ENCODE results near the gene NAA11.

NAA11 gene

GRCh38 chr4:79325864-79326328 lies at the start of gene NAA11:
NAA11 (minus strand) TSS chr4:79326061; CDS start chr4:79325877, 184 bp downstream.
- Histone ChIP-seq H3K9ac (ENCODE audit: low read depth, low read length) (no peak within 1 kb of the TSS), H3K9me3 (ENCODE audit: insufficient read depth, low read length, severe bottlenecking) (no peaks in the 10 kb centered on the region), H3K36me3 (ENCODE audit: insufficient read depth, low read length) (no peaks in the 10 kb centered on the region), H3K27me3 (ENCODE audit: insufficient read depth, low read length, poor library complexity) (no peaks in the 10 kb centered on the region), H4K20me1 (ENCODE audit: insufficient read depth, low read length) (no peaks in the 10 kb centered on the region), H3K4me2 (ENCODE audit: insufficient read depth, low read length) (no peak within 1 kb of the TSS), H2AFZ (ENCODE audit: low read depth, low read length) (peak within 1 kb of the TSS; percentile 22; the same call in 1 of the 2 replicates), H3K79me2 (ENCODE audit: insufficient read depth, low read length) (no peaks in the 10 kb centered on the region), H3K27ac (ENCODE audit: low read length) (no peak within 1 kb of the TSS), H3K4me3 (ENCODE audit: low read depth in 1 of 2, low read length in 2 of 2) (no peak within 1 kb of the TSS), H3K4me1 (ENCODE audit: insufficient read depth, low read length) (peaks cover 7% of the 10 kb centered on the region)
- TF ChIP-seq CTCF (IDR thresholded peaks at IDR 0.05; ENCODE audit: borderline replicate concordance, extremely low read depth, low read length, poor library complexity, severe bottlenecking) (no peak), EZH2 (IDR thresholded peaks at IDR 0.05; ENCODE audit: borderline replicate concordance, low read depth, low read length, severe bottlenecking) (no peak)
- ATAC-seq (ENCODE audit: insufficient read depth, low read depth) (no peak), DNase-seq (no peak)

GRCh38 chr4:79370026-79370425 lies 44.2 kb upstream of the NAA11 start:
- DNase-seq (no peak), ATAC-seq (ENCODE audit: insufficient read depth, low read depth) (no peak)
- Histone ChIP-seq H3K4me1 (ENCODE audit: insufficient read depth, low read length) (no peaks in the 10 kb centered on the region), H2AFZ (ENCODE audit: low read depth, low read length) (no peak overlapping the region), H3K36me3 (ENCODE audit: insufficient read depth, low read length) (no peaks in the 10 kb centered on the region), H3K4me3 (ENCODE audit: low read depth in 1 of 2, low read length in 2 of 2) (no peak overlapping the region), H3K9ac (ENCODE audit: low read depth, low read length) (no peak overlapping the region), H4K20me1 (ENCODE audit: insufficient read depth, low read length) (no peaks in the 10 kb centered on the region), H3K27me3 (ENCODE audit: insufficient read depth, low read length, poor library complexity) (no peaks in the 10 kb centered on the region), H3K4me2 (ENCODE audit: insufficient read depth, low read length) (no peak overlapping the region), H3K9me3 (ENCODE audit: insufficient read depth, low read length, severe bottlenecking) (no peaks in the 10 kb centered on the region), H3K79me2 (ENCODE audit: insufficient read depth, low read length) (no peaks in the 10 kb centered on the region), H3K27ac (ENCODE audit: low read length) (no peak overlapping the region)
- TF ChIP-seq CTCF (IDR thresholded peaks at IDR 0.05; ENCODE audit: borderline replicate concordance, extremely low read depth, low read length, poor library complexity, severe bottlenecking) (no peak), EZH2 (IDR thresholded peaks at IDR 0.05; ENCODE audit: borderline replicate concordance, low read depth, low read length, severe bottlenecking) (no peak)

GRCh38 chr4:79367096-79367495 lies 41.2 kb upstream of the NAA11 start:
- no peak for DNase-seq
- Histone ChIP-seq H3K27ac (ENCODE audit: low read length) (no peak overlapping the region), H3K4me2 (ENCODE audit: insufficient read depth, low read length) (no peak overlapping the region), H4K20me1 (ENCODE audit: insufficient read depth, low read length) (no peaks in the 10 kb centered on the region), H3K79me2 (ENCODE audit: insufficient read depth, low read length) (no peaks in the 10 kb centered on the region), H3K9me3 (ENCODE audit: insufficient read depth, low read length, severe bottlenecking) (no peaks in the 10 kb centered on the region), H3K4me3 (ENCODE audit: low read depth in 1 of 2, low read length in 2 of 2) (no peak overlapping the region), H3K4me1 (ENCODE audit: insufficient read depth, low read length) (no peaks in the 10 kb centered on the region), H3K36me3 (ENCODE audit: insufficient read depth, low read length) (no peaks in the 10 kb centered on the region), H3K9ac (ENCODE audit: low read depth, low read length) (no peak overlapping the region), H3K27me3 (ENCODE audit: insufficient read depth, low read length, poor library complexity) (no peaks in the 10 kb centered on the region), H2AFZ (ENCODE audit: low read depth, low read length) (no peak overlapping the region)
- no peak for ATAC-seq (ENCODE audit: insufficient read depth, low read depth)
- TF ChIP-seq CTCF (IDR thresholded peaks at IDR 0.05; ENCODE audit: borderline replicate concordance, extremely low read depth, low read length, poor library complexity, severe bottlenecking) = no peak
- TF ChIP-seq EZH2 (IDR thresholded peaks at IDR 0.05; ENCODE audit: borderline replicate concordance, low read depth, low read length, severe bottlenecking) = no peak

GRCh38 chr4:79366422-79366821 lies 40.6 kb upstream of the NAA11 start:
- H2AFZ ChIP-seq (ENCODE audit: low read depth, low read length) = no peak overlapping the region
- no peak overlapping the region for H3K4me3 ChIP-seq (ENCODE audit: low read depth in 1 of 2, low read length in 2 of 2)
- no peak overlapping the region for H3K9ac ChIP-seq (ENCODE audit: low read depth, low read length)
- H3K27ac ChIP-seq (ENCODE audit: low read length) = no peak overlapping the region
- H3K36me3 ChIP-seq (ENCODE audit: insufficient read depth, low read length) = no peaks in the 10 kb centered on the region
- no peak overlapping the region for H3K4me2 ChIP-seq (ENCODE audit: insufficient read depth, low read length)
- no peaks in the 10 kb centered on the region for H3K79me2 ChIP-seq (ENCODE audit: insufficient read depth, low read length)
- no peaks in the 10 kb centered on the region for H3K27me3 ChIP-seq (ENCODE audit: insufficient read depth, low read length, poor library complexity)
- H4K20me1 ChIP-seq (ENCODE audit: insufficient read depth, low read length) = no peaks in the 10 kb centered on the region
- no peaks in the 10 kb centered on the region for H3K9me3 ChIP-seq (ENCODE audit: insufficient read depth, low read length, severe bottlenecking)
- no peaks in the 10 kb centered on the region for H3K4me1 ChIP-seq (ENCODE audit: insufficient read depth, low read length)
- TF ChIP-seq EZH2 (IDR thresholded peaks at IDR 0.05; ENCODE audit: borderline replicate concordance, low read depth, low read length, severe bottlenecking) = no peak
- TF ChIP-seq CTCF (IDR thresholded peaks at IDR 0.05; ENCODE audit: borderline replicate concordance, extremely low read depth, low read length, poor library complexity, severe bottlenecking) = no peak
- DNase-seq (no peak), ATAC-seq (ENCODE audit: insufficient read depth, low read depth) (no peak)
